Measurements from ENCODE around the gene PIM3. TPM values are rescaled to one million over a fixed set of nuclear protein-coding genes. Genes with fewer than 3 reads are reported as not detected.
A peak's percentile ranks its signal among the peaks of the same experiment; 100 is the strongest.

Gene PIM3
- total RNA-seq, 1 donor from 2014 or later = 18.6 TPM

DNA sequence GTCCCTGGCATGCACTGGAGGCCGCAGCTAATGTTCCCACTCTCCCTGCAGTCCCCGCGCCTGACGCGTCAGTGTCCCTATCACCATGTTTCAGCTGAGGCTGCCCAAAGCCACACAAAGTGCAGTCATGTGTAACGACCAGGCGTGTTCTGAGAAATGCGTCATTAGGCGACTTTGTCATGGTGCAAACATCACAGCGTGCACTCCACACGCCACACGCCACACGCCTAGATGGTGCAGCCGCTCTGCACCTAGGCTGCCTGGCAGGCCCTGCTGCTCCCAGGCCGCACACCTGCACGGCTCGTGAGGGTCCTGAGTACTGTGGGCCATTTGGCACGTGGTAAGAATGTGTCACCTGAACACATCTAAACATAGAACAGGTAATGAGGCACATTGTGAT, 39.7 kb upstream of the PIM3 start:
- no peak for DNase-seq (ENCODE audit: extremely low spot score, unreplicated experiment)
- Mint-ChIP-seq H3K9me3 (ENCODE audit: unreplicated experiment) (no peaks in the 10 kb centered on the region), H3K27ac (ENCODE audit: unreplicated experiment) (no peak overlapping the region), H3K27me3 (ENCODE audit: unreplicated experiment) (no peaks in the 10 kb centered on the region), H3K4me3 (ENCODE audit: unreplicated experiment) (no peak overlapping the region), H3K4me1 (ENCODE audit: unreplicated experiment) (peaks cover 16% of the 10 kb centered on the region), H3K36me3 (ENCODE audit: unreplicated experiment) (peaks cover 6% of the 10 kb centered on the region)
- TF ChIP-seq, protein P1, sequence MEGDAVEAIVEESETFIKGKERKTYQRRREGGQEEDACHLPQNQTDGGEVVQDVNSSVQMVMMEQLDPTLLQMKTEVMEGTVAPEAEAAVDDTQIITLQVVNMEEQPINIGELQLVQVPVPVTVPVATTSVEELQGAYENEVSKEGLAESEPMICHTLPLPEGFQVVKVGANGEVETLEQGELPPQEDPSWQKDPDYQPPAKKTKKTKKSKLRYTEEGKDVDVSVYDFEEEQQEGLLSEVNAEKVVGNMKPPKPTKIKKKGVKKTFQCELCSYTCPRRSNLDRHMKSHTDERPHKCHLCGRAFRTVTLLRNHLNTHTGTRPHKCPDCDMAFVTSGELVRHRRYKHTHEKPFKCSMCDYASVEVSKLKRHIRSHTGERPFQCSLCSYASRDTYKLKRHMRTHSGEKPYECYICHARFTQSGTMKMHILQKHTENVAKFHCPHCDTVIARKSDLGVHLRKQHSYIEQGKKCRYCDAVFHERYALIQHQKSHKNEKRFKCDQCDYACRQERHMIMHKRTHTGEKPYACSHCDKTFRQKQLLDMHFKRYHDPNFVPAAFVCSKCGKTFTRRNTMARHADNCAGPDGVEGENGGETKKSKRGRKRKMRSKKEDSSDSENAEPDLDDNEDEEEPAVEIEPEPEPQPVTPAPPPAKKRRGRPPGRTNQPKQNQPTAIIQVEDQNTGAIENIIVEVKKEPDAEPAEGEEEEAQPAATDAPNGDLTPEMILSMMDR (IDR thresholded peaks at IDR 0.05) = no peak

DNA sequence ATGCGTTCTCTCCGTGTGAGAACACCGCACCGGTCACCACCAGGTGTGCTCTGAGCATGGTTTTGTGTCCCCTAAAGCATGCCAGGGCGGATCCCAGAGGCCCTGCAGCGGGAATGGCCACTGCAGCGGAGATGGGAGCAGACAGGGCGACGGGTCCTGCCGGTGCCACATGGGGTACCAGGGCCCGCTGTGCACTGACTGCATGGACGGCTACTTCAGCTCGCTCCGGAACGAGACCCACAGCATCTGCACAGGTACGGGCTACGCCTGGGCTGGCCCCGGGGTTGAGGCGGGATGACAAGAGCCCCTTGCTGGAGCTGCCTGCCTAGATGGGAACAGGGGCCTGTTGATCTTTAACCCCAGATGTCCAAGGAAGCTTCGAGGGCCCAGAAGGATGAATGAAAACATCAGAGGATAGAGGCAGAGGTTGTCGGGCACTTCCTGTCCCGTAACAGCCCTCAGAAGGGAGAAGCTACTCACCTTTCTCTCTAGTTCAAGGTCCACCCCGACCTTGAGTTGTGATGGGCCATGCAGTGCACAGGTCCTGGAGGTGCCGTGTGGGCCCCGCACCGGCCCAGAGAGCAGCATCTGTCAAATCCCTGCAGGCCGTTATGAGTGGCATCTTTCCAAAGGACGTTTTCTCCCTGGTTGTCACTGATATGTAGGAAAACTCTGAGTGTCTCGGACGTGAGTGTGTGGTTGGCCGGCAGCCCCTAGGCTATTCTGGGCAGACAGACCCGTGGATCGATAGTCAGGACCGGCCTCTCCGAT, 38.9 kb upstream of the PIM3 start:
- H3K4me3 Mint-ChIP-seq (ENCODE audit: unreplicated experiment) = no peak overlapping the region
- DNase-seq (ENCODE audit: extremely low spot score, unreplicated experiment) = no peak
- no peaks in the 10 kb centered on the region for H3K9me3 Mint-ChIP-seq (ENCODE audit: unreplicated experiment)
- H3K27me3 Mint-ChIP-seq (ENCODE audit: unreplicated experiment) = no peaks in the 10 kb centered on the region
- peaks cover 6% of the 10 kb centered on the region for H3K36me3 Mint-ChIP-seq (ENCODE audit: unreplicated experiment)
- H3K27ac Mint-ChIP-seq (ENCODE audit: unreplicated experiment) = no peak overlapping the region
- TF ChIP-seq, protein P1 (IDR thresholded peaks at IDR 0.05) = no peak
- H3K4me1 Mint-ChIP-seq (ENCODE audit: unreplicated experiment) = peaks cover 16% of the 10 kb centered on the region

DNA sequence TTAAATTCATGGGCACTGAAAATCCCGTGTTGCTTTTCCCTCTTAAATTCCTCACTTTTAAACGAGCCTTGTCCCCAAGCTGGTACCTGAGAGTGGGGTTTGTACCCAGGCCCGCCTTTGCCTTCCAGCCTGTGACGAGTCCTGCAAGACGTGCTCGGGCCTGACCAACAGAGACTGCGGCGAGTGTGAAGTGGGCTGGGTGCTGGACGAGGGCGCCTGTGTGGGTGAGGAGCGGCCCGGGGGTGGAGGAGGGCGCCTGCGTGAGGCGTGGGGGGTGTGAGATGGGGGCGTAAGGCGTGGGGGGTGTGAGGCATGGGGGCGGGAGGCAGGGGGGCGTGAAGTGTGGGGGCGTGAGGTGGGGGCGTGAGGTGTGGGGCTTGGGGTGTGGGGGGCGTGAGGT, 38.1 kb upstream of the PIM3 start:
- no peak for DNase-seq (ENCODE audit: extremely low spot score, unreplicated experiment)
- Mint-ChIP-seq H3K9me3 (ENCODE audit: unreplicated experiment) (no peaks in the 10 kb centered on the region), H3K4me1 (ENCODE audit: unreplicated experiment) (peaks cover 10% of the 10 kb centered on the region), H3K4me3 (ENCODE audit: unreplicated experiment) (no peak overlapping the region), H3K27ac (ENCODE audit: unreplicated experiment) (no peak overlapping the region), H3K27me3 (ENCODE audit: unreplicated experiment) (no peaks in the 10 kb centered on the region), H3K36me3 (ENCODE audit: unreplicated experiment) (peaks cover 6% of the 10 kb centered on the region)
- TF ChIP-seq, protein P1 (IDR thresholded peaks at IDR 0.05) = no peak

DNA sequence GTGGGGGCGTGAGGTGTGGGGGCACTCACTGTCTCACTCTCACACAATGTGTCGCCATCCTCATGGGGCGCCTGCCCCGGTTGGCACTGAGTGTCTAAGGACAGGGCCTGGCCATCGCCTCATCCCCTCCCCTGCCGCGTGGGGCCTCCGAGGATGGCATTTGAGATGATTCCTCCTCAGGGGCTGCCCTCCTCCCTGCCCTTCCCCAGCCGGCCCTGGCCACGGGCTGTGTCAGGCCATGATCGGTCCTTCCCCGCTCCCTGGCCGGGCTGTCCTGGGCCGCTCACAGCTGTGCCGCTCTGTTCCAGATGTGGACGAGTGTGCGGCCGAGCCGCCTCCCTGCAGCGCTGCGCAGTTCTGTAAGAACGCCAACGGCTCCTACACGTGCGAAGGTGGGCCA, 37.6 kb upstream of the PIM3 start:
- Mint-ChIP-seq H3K36me3 (ENCODE audit: unreplicated experiment) (peaks cover 6% of the 10 kb centered on the region), H3K4me1 (ENCODE audit: unreplicated experiment) (peaks cover 9% of the 10 kb centered on the region), H3K9me3 (ENCODE audit: unreplicated experiment) (no peaks in the 10 kb centered on the region), H3K27me3 (ENCODE audit: unreplicated experiment) (no peaks in the 10 kb centered on the region), H3K27ac (ENCODE audit: unreplicated experiment) (no peak overlapping the region), H3K4me3 (ENCODE audit: unreplicated experiment) (no peak overlapping the region)
- no peak for DNase-seq (ENCODE audit: extremely low spot score, unreplicated experiment)
- TF ChIP-seq, protein P1 (IDR thresholded peaks at IDR 0.05) = no peak

DNA sequence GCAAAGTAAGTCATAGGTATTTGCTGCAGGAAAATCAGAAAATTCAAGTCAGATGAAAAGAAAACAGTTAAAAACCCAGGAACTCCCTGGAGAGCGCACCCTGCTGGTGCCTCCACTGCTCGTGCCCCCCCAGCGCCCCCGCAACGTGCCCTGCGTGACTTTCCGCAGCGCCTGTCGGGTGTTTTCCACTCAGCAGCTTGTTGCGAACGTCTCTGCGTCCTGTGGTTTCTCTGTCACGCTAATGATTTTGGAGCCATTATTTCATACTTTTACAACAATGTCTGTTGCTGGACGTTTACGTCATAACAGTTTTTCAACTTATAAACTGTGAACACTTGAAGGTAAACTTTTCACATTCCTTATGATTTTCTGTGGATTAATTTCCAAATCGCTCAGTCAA, 37.1 kb upstream of the PIM3 start:
- no peak overlapping the region for H3K4me3 Mint-ChIP-seq (ENCODE audit: unreplicated experiment)
- no peaks in the 10 kb centered on the region for H3K9me3 Mint-ChIP-seq (ENCODE audit: unreplicated experiment)

More for the DNA sequence above, 37.1 kb upstream of the PIM3 start:
- H3K4me1 Mint-ChIP-seq (ENCODE audit: unreplicated experiment) = peaks cover 9% of the 10 kb centered on the region
- H3K36me3 Mint-ChIP-seq (ENCODE audit: unreplicated experiment) = peaks cover 6% of the 10 kb centered on the region
- DNase-seq (ENCODE audit: extremely low spot score, unreplicated experiment) = no peak
- no peaks in the 10 kb centered on the region for H3K27me3 Mint-ChIP-seq (ENCODE audit: unreplicated experiment)
- TF ChIP-seq, protein P1 (IDR thresholded peaks at IDR 0.05) = peak; percentile 20
- H3K27ac Mint-ChIP-seq (ENCODE audit: unreplicated experiment) = no peak overlapping the region
